B cell (primary cell): ENCODE data around the gene C3orf22. TPM values are rescaled to one million over a fixed set of nuclear protein-coding genes. Genes with fewer than 3 reads are reported as not detected.

Experiments
- ATAC-seq: fragments of 200-7000 bp; cut with Tn5 transposase; one replicate; pipeline ENCODE4 v1.10.0; 2021; ENCODE audit warnings: low read depth, mild to moderate bottlenecking, moderate number of reproducible peaks, moderate library complexity
- CTCF ChIA-PET: fragments of 350-600 bp; sonication (Branson Sonifier 250); formaldehyde crosslinking; loops from one replicate; lab custom pipeline; 2021; ENCODE audit warnings: antibody characterized with exemption, inconsistent platforms; lab: Charles Lee
- POLR2A ChIA-PET: fragments of 350-600 bp; sonication (Branson Sonifier 250); formaldehyde crosslinking; loops from one replicate; lab custom pipeline; 2021; ENCODE audit warnings: antibody characterized with exemption; lab: Charles Lee
- DNase-seq: peaks from one replicate; pipeline ENCODE4 v3.0.0; 2013
- H2AFZ ChIP-seq: 2 replicates; pipeline ENCODE4 v1.6.1; 2012; ENCODE audit warnings: mild to moderate bottlenecking, low read depth, low read length; ENCODE audit not compliant: insufficient read depth, poor library complexity, severe bottlenecking
- H3K27ac ChIP-seq, 2 donors: 1 replicate in 1 of 2; 2 replicates in 1 of 2; pipeline ENCODE4 v1.5.1; 2012 to 2013; ENCODE audit warnings: low read length in 2 of 2, mild to moderate bottlenecking in 2 of 2, moderate library complexity in 1 of 2
- H3K27me3 ChIP-seq, 4 experiments: fragments of 200-600 bp in 1 of 4; sonication (generic) in 1 of 4; replicated peaks in 1 of 4; 1 replicate in 2 of 4; 2 replicates in 2 of 4; pipeline versions ENCODE4 v1.6.1 to v1.7.0; 2013 to 2016; ENCODE audit warnings: low read length in 3 of 4, mild to moderate bottlenecking in 2 of 4, mixed read lengths in 1 of 4, moderate library complexity in 1 of 4; ENCODE audit not compliant: insufficient read depth in 4 of 4, control insufficient read depth in 3 of 4; ENCODE audit errors: control extremely low read depth in 1 of 4
- H3K36me3 ChIP-seq, 2 experiments: replicated peaks in 1 of 2; 1 replicate in 1 of 2; 2 replicates in 1 of 2; pipeline versions ENCODE4 v1.6.1 to v1.7.1; 2013; ENCODE audit warnings: low read length in 1 of 2; ENCODE audit not compliant: insufficient read depth in 2 of 2, control insufficient read depth in 1 of 2; ENCODE audit errors: control extremely low read depth in 1 of 2, extremely low read depth in 1 of 2
- H3K4me1 ChIP-seq, 2 donors: fragments of 200-600 bp in 1 of 2; sonication (generic) in 1 of 2; 1 replicate in 1 of 2; 2 replicates in 1 of 2; pipeline versions ENCODE4 v1.5.1 to v1.6.1; 2013 to 2017; ENCODE audit warnings: low read length in 2 of 2; ENCODE audit not compliant: control insufficient read depth in 2 of 2, insufficient read depth in 2 of 2
- H3K4me2 ChIP-seq: replicated peaks from 2 replicates; pipeline ENCODE3; 2012; ENCODE audit warnings: mild to moderate bottlenecking, low read depth, low read length; ENCODE audit not compliant: poor library complexity, severe bottlenecking
- H3K4me3 ChIP-seq, 5 experiments: fragments of 200-600 bp in 1 of 5; sonication (generic) in 1 of 5; 1 replicate in 3 of 5; 2 replicates in 2 of 5; pipeline versions ENCODE4 v1.5.1 to v1.7.0; 2011 to 2016; ENCODE audit warnings: low read length in 4 of 5, mild to moderate bottlenecking in 4 of 5, low read depth in 2 of 5, control low read depth in 1 of 5, moderate library complexity in 1 of 5; ENCODE audit not compliant: insufficient read depth in 1 of 5; ENCODE audit errors: control extremely low read depth in 1 of 5, extremely low read depth in 1 of 5
- H3K79me2 ChIP-seq: fragments of 200-600 bp; sonication (generic); one replicate; pipeline ENCODE4 v1.6.0; 2016; ENCODE audit warnings: low read length; ENCODE audit not compliant: control insufficient read depth, insufficient read depth
- H3K9ac ChIP-seq: fragments of 200-600 bp; sonication (generic); 2 replicates; pipeline ENCODE4 v1.6.1; 2017; ENCODE audit warnings: mild to moderate bottlenecking, low read length, moderate library complexity
- H3K9me3 ChIP-seq, 3 donors: one replicate each; pipeline versions ENCODE4 v1.6.1 to v1.7.1; 2013; ENCODE audit warnings: low read length in 2 of 3; ENCODE audit not compliant: control insufficient read depth in 2 of 3, insufficient read depth in 1 of 3; ENCODE audit errors: control extremely low read depth in 1 of 3
- H4K20me1 ChIP-seq: 2 replicates; pipeline ENCODE4 v1.6.0; 2012; ENCODE audit warnings: mild to moderate bottlenecking, low read length; ENCODE audit not compliant: insufficient read depth, control insufficient read depth, poor library complexity, severe bottlenecking
- H3K27ac Mint-ChIP-seq: one replicate; pipeline ENCODE4 v1.8.0; 2021; ENCODE audit warnings: mixed read lengths
- H3K27me3 Mint-ChIP-seq: one replicate; pipeline ENCODE4 v1.8.0; 2021; ENCODE audit warnings: mixed read lengths
- H3K4me1 Mint-ChIP-seq: one replicate; pipeline ENCODE4 v1.8.0; 2021; ENCODE audit warnings: mixed read lengths
- H3K4me3 Mint-ChIP-seq: one replicate; pipeline ENCODE4 v1.8.0; 2021; ENCODE audit warnings: mixed read lengths
- H3K9me3 Mint-ChIP-seq: one replicate; pipeline ENCODE4 v1.8.0; 2022; ENCODE audit warnings: mixed read lengths; ENCODE audit not compliant: insufficient read depth
- EZH2 ChIP-seq: IDR thresholded peaks from 2 replicates; pipeline ENCODE4 v1.6.1; 2012; ENCODE audit warnings: borderline replicate concordance, low read depth, mild to moderate bottlenecking, moderate library complexity, low read length; ENCODE audit not compliant: insufficient read depth, poor library complexity, severe bottlenecking
- WGBS: methylation state at CpG from one replicate; pipeline ENCODE4 v1.1.5; 2013; ENCODE audit warnings: missing lambda C conversion rate; ENCODE audit not compliant: insufficient coverage; 5-methylcytosine and 5-hydroxymethylcytosine counted together
- intact Hi-C: fragments of 100-400 bp; cut with micrococcal nuclease; formaldehyde crosslinking; loops from one replicate; pipeline ENCODE4 v1.10.0; 2022
- polyA plus RNA-seq: library from polyadenylated mRNA; depleted of rRNA; stranded (reverse); fragments of >200 nt; gene quantifications from 2 replicates; pipeline ENCODE4 v1.2.3, GENCODE V29; 2012
- total RNA-seq, 2 donors: library from RNA; stranded (reverse); fragments of 120-200 nt in 1 of 2; gene quantifications; 1 replicate in 1 of 2; 2 replicates in 1 of 2; pipeline versions ENCODE4 v1.2.3 to v1.2.4, GENCODE V29; 2013 to 2022
- TF ChIP-seq, protein P1 (sequence below): fragments of 200-600 bp; IDR thresholded peaks from one replicate; pipeline ENCODE4 v1.8.0; 2022; ENCODE audit warnings: antibody characterized with exemption, mild to moderate bottlenecking

C3orf22 gene
- total and polyA plus RNA-seq, 2 donors (not counting 1 experiment from before 2014, with no cell fraction given) = not detected

DNA sequence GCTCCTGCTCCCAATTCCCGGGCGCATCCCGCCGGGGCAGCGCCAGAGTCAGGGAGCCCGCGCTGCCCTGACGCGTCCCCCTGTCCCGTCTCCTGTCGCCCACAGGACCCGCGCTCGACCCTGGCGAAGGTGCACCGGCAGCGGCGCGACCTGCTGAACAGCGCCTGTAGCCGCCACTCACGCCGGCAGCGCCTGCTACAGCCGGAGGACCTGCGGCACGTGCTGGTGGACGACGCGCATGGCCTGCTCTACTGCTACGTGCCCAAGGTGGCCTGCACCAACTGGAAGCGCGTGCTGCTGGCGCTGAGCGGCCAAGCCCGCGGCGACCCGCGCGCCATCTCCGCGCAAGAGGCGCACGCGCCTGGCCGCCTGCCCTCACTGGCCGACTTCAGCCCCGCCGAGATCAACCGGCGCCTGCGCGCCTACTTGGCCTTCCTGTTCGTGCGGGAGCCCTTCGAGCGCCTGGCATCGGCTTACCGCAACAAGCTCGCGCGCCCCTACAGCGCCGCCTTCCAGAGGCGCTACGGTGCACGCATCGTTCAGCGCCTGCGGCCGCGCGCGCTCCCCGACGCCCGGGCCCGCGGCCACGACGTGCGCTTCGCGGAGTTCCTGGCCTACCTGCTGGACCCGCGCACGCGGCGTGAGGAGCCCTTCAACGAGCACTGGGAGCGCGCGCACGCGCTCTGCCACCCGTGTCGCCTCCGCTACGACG lies 16.9 kb downstream of the C3orf22 start:
- no peaks in the 10 kb centered on the region for H3K9me3 Mint-ChIP-seq
- ChIA-PET CTCF (no interaction called here), POLR2A (no interaction called here)
- no peak overlapping the region for H3K27ac Mint-ChIP-seq
- Histone ChIP-seq H3K27me3 (no peaks in the 10 kb centered on the region), H3K79me2 (no peaks in the 10 kb centered on the region), H3K9me3 (peaks cover 0 to 8% (median 0%) of the 10 kb centered on the region in 3 donors), H3K4me2 (no peak overlapping the region), H3K36me3 (no peaks in the 10 kb centered on the region), H3K4me1 (peaks cover 0 to 6% of the 10 kb centered on the region in 2 donors), H3K9ac (no peak overlapping the region), H3K4me3 (no peak overlapping the region), H3K27ac (no peak overlapping the region), H4K20me1 (no peaks in the 10 kb centered on the region), H2AFZ (no peak overlapping the region)
- TF ChIP-seq EZH2 = no peak
- TF ChIP-seq, protein P1, sequence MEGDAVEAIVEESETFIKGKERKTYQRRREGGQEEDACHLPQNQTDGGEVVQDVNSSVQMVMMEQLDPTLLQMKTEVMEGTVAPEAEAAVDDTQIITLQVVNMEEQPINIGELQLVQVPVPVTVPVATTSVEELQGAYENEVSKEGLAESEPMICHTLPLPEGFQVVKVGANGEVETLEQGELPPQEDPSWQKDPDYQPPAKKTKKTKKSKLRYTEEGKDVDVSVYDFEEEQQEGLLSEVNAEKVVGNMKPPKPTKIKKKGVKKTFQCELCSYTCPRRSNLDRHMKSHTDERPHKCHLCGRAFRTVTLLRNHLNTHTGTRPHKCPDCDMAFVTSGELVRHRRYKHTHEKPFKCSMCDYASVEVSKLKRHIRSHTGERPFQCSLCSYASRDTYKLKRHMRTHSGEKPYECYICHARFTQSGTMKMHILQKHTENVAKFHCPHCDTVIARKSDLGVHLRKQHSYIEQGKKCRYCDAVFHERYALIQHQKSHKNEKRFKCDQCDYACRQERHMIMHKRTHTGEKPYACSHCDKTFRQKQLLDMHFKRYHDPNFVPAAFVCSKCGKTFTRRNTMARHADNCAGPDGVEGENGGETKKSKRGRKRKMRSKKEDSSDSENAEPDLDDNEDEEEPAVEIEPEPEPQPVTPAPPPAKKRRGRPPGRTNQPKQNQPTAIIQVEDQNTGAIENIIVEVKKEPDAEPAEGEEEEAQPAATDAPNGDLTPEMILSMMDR = no peak
- H3K27me3 Mint-ChIP-seq = peaks cover 6% of the 10 kb centered on the region
- H3K4me3 Mint-ChIP-seq = no peak overlapping the region
- no peaks in the 10 kb centered on the region for H3K4me1 Mint-ChIP-seq
- intact Hi-C loops = no loop called here
- DNase-seq (no peak), ATAC-seq (no peak)
- WGBS = 96% methylated on average over 101 of the region's 101 CpGs

- no peak overlapping the region for H3K4me2 ChIP-seq
Measured at GRCh38 chr3:126540951-126541627, 17.6 kb downstream of the C3orf22 start.

More at GRCh38 chr3:126540951-126541627, 17.6 kb downstream of the C3orf22 start:
- Histone ChIP-seq H3K9me3 (peaks cover 0 to 8% (median 0%) of the 10 kb centered on the region in 3 donors), H3K36me3 (no peaks in the 10 kb centered on the region), H3K4me1 (peaks cover 0 to 6% of the 10 kb centered on the region in 2 donors), H3K27ac (no peak overlapping the region), H3K27me3 (no peaks in the 10 kb centered on the region), H2AFZ (no peak overlapping the region), H3K9ac (no peak overlapping the region), H3K79me2 (no peaks in the 10 kb centered on the region), H3K4me3 (no peak overlapping the region), H4K20me1 (no peaks in the 10 kb centered on the region)
- peaks cover 6% of the 10 kb centered on the region for H3K27me3 Mint-ChIP-seq
- H3K27ac Mint-ChIP-seq = no peak overlapping the region
- TF ChIP-seq, protein P1 = no peak
- TF ChIP-seq EZH2 = no peak
- no peaks in the 10 kb centered on the region for H3K4me1 Mint-ChIP-seq
- POLR2A ChIA-PET = no interaction called here
- H3K4me3 Mint-ChIP-seq = no peak overlapping the region
- no peak for ATAC-seq
- CTCF ChIA-PET = no interaction called here
- 54% methylated on average over 22 of the region's 24 CpGs for WGBS
- DNase-seq = no peak
- no peaks in the 10 kb centered on the region for H3K9me3 Mint-ChIP-seq
- intact Hi-C loops = no loop called here
